GM21576 (cell line): ENCODE results near the gene TMEM192.
"Not testable (repeated sequence)": the region's sequence is repeated elsewhere in the genome, so short reads cannot be mapped to it uniquely, and the experiment has no call there.

Experiments used
- ATAC-seq: cut with Tn5 transposase; IDR thresholded peaks from one replicate; pipeline ENCODE4 v1.9.1; 2021; ENCODE audit warnings: mild to moderate bottlenecking, moderate library complexity; ENCODE audit not compliant: unreplicated experiment

TMEM192 gene

GRCh38 chr4:165095291-165095690 lies 17.4 kb downstream of the TMEM192 start:
- ATAC-seq = no peak

DNA sequence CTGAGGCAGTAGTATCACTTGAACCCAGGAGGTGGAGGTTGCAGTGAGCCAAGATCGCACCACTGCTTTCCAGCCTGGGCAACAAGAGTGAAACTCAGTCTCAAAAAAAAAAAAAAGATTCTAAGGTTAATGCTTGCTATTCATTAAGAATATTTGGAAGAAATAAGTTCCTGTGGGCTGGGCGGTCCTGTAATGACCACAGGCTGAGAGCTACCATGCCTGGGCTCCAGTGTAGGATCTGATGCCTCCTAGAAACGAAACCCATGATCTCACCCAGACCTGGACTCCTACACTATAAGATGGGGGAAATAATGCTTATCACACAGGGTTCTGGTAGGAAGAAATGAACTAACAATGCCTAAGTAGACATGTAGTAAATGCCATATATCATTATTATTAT lies 17.8 kb downstream of the TMEM192 start:
- no peak for ATAC-seq

- ATAC-seq = not testable (repeated sequence)
Observed at GRCh38 chr4:165092187-165092586, 20.5 kb downstream of the TMEM192 start.

- no peak for ATAC-seq
Observed at GRCh38 chr4:165088366-165088765, 24.3 kb downstream of the TMEM192 start.

GRCh38 chr4:165085946-165086345 lies 26.7 kb downstream of the TMEM192 start:
- no peak for ATAC-seq

GRCh38 chr4:165084787-165085186 lies 27.9 kb downstream of the TMEM192 start:
- not testable (repeated sequence) for ATAC-seq

GRCh38 chr4:165079476-165079875 lies 33.2 kb downstream of the TMEM192 start:
- no peak for ATAC-seq

DNA sequence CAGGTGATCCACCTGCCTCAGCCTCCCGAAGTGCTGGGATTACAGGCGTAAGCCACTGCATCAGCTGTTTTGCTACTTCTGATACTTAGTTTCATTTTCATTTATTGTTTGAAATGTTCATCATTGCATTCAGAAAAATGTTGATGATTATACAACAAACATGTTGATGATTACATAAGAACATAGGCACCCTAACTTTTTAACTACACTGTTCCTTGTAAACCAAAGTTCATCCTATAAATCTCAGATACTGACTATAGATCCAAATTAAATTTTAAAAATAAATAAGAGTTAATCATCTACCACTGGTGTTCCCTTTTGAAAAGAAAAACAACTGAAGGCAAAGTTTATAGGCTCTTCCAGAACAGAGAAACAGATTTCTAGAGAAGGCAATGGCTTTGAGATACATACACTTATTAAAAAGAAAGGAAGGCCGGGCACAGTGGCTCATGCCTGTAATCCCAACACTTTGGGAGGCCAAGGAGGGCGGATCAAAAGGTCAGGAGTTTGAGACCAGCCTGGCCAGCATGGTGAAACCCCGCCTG lies 35.6 kb downstream of the TMEM192 start:
- no peak for ATAC-seq

GRCh38 chr4:165073346-165073745 lies 39.3 kb downstream of the TMEM192 start:
- not testable (repeated sequence) for ATAC-seq

GRCh38 chr4:165070560-165070959 lies 42.1 kb downstream of the TMEM192 start:
- no peak for ATAC-seq

DNA sequence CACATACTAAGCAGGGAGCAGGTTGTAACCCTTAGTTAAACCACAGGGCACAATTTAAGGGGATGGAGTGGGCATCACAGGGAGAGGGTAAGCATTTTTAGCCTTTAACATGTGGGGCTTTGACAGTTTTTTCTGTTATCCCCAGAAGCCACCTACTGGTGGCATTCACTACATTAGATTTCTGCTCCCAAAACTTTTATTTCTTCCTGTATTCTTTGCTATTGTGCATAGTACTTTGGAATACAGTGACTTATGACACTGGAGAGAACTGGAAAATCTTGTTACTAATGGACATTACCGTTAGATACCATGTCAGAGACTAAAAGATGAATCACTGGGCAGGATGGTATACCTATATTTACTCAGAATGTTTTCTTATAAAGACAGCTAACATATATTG lies 51.7 kb downstream of the TMEM192 start:
- ATAC-seq = no peak

- no peak for ATAC-seq
Observed at GRCh38 chr4:165059386-165059785, 53.3 kb downstream of the TMEM192 start.

DNA sequence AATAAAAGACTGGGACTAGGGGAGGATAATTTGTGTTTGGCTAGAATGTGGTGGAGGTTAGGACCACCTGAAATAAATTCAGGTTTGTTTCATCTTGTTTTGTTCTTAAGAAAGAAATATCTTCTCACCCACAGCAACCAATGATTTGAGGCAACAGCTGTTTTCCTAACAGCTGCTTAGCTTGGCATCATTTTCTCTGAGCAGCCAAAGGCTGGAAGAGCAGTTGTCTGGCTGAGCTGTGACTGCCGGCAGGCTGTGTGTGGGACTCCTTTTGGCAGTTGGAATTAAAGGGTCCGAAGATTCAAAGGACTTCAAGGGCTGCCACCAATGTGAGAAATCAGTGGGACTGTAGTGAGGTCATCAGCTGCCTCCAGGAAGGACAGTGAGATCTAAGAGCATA lies 54.0 kb downstream of the TMEM192 start:
- no peak for ATAC-seq

- no peak for ATAC-seq
Observed at GRCh38 chr4:165055601-165056000, 57.1 kb downstream of the TMEM192 start.

DNA sequence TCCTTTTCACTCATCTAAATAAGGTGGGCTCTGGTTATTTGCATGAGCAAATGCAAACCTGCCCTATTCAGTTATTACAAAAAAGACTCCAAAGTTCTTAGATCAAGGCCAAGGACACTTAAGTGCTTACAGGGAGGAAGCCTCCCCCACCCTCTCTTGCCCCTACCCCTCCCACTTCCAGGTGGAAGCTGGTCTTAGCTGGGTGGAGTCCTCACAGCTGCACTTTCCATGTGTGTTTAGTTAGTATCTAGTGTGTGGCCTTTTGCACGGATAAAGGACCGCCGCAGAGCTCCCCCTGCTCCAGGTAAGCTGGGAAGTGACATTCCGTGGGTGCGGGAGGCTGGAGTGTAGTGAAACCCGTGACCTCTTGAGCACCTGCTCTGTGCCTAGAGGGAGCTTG lies 59.0 kb downstream of the TMEM192 start, which contains the start of gene TRIM75:
Gene TRIM75 (plus strand): TSS at position 222 of the 400 bp plus-strand sequence. CDS start 5,282 bp downstream, outside the sequence.
- no peak for ATAC-seq

GRCh38 chr4:165052627-165053026 lies 60.0 kb downstream of the TMEM192 start:
- ATAC-seq = no peak

DNA sequence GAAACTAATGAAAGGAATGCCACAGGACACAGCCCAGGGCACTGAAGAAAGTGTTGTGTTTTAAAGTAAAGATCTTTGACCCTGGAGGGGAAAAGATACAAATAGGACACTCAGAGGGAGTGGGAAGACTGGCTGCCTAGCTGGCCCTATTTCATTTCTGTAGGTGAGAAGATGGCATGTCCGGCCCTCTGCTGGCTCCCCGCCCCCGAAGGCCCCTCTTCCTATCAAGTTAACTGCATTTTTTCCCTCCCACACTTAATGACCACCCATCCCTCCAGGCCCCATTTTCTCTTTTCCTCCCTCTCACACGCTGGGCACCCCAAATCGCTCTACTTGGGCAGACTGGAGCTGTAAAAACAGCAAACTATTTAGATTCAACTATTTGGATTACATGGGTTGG lies 64.5 kb downstream of the TMEM192 start:
- ATAC-seq = no peak

- ATAC-seq = no peak
Observed at GRCh38 chr4:165031436-165032211, 81.0 kb downstream of the TMEM192 start, which contains the start of gene TRIM60. TSS of gene TRIM60 (plus strand) at chr4:165031999. CDS start at chr4:165040073, 8,074 bp downstream.

DNA sequence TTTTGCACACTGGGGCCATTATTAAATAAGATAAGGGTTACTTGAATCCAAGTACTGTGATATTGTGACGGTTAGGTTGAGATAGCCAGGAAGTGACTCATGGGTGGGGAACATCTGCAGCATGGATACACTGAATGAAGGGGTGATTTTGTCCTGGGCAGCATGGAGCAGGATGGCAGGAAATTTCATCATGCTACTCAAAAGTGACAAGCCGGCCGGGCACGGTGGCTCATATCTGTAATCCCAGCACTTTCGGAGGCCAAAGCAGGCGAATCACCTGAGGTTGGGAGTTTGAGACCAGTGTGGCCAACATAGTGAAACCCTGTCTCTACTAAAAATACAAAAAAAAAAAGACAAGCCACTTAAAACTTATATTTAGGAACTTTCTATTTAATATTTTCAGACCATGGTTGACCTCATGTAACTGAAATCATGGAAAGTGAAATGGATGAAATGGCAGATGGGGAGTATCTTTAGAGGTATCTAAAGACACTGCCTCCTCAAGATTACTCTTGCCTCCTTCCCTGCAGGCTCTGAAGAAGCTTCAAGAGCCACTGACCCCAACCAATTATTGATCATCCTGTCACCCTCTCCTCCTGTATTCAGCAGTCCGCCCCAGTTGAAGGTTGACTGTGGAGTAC lies 84.8 kb downstream of the TMEM192 start:
- ATAC-seq = no peak

- ATAC-seq = not testable (repeated sequence)
Observed at GRCh38 chr4:165025782-165026181, 86.9 kb downstream of the TMEM192 start.
